Activated CD8-positive, alpha-beta memory T cell treated with anti-CD3 and anti-CD28 coated beads, Interleukin-2, amount 10 ng/mL, durations not matched to agents 7 days and 5 days (primary cell): ENCODE measurements around the gene SLC38A1. TPM values are rescaled to one million over a fixed set of nuclear protein-coding genes. Genes with fewer than 3 reads are reported as not detected.
"Not testable (repeated sequence)": the region's sequence is repeated elsewhere in the genome, so short reads cannot be mapped to it uniquely, and the experiment has no call there.

ENCODE experiments used
- ATAC-seq: fragments of 150-1000 bp; cut with Tn5 transposase; one replicate; pipeline ENCODE4 v1.10.0; 2021; ENCODE audit warnings: moderate library complexity
- CTCF ChIA-PET: fragments of 350-600 bp; sonication (Branson Sonifier 250); formaldehyde crosslinking; loops from one replicate; lab custom pipeline; 2021; ENCODE audit warnings: antibody characterized with exemption; lab: Charles Lee
- DNase-seq: peaks from one replicate; pipeline ENCODE4 v3.0.0-alpha.2; 2020
- H3K27ac Mint-ChIP-seq: one replicate; pipeline ENCODE4 v1.8.0; 2021; ENCODE audit warnings: mild to moderate bottlenecking, mixed read lengths
- H3K27me3 Mint-ChIP-seq: one replicate; pipeline ENCODE4 v1.8.0; 2021; ENCODE audit warnings: mixed read lengths
- H3K36me3 Mint-ChIP-seq: one replicate; pipeline ENCODE4 v1.8.0; 2021; ENCODE audit warnings: mild to moderate bottlenecking, mixed read lengths
- H3K4me1 Mint-ChIP-seq: one replicate; pipeline ENCODE4 v1.8.0; 2021; ENCODE audit warnings: mixed read lengths
- H3K4me3 Mint-ChIP-seq: one replicate; pipeline ENCODE4 v1.8.0; 2021; ENCODE audit warnings: mild to moderate bottlenecking, moderate library complexity, mixed read lengths
- H3K9me3 Mint-ChIP-seq: one replicate; pipeline ENCODE4 v1.8.0; 2022; ENCODE audit warnings: low read depth, mixed read lengths
- total RNA-seq, 2 experiments: library from RNA; stranded (reverse); gene quantifications; one replicate each; pipeline ENCODE4 v1.2.3, GENCODE V29; 2021

The SLC38A1 gene
- total RNA-seq, 2 experiments from 2014 or later, result 149 to 180 TPM

GRCh38 chr12:46179693-46180452 is 89.0 kb downstream of the SLC38A1 start:
- ATAC-seq (no peak), DNase-seq (no peak)
- no peak overlapping the region for H3K4me3 Mint-ChIP-seq
- CTCF ChIA-PET, result interaction anchor here (1.1 kb wide), 1 partner anchor 123 kb away, joined by 3 read pairs; no protein-coding TSS in a partner anchor
- H3K27ac Mint-ChIP-seq, result no peak overlapping the region
- H3K4me1 Mint-ChIP-seq, result peaks cover 15% of the 10 kb centered on the region
- H3K27me3 Mint-ChIP-seq, result no peaks in the 10 kb centered on the region
- no peaks in the 10 kb centered on the region for H3K9me3 Mint-ChIP-seq
- peaks cover 14% of the 10 kb centered on the region for H3K36me3 Mint-ChIP-seq

GRCh38 chr12:46177837-46178608 is 90.8 kb downstream of the SLC38A1 start:
- no peak for DNase-seq
- H3K4me3 Mint-ChIP-seq, result no peak overlapping the region

GRCh38 chr12:46177025-46177424 is 91.8 kb downstream of the SLC38A1 start:
- Mint-ChIP-seq H3K4me3 (no peak overlapping the region), H3K27me3 (no peaks in the 10 kb centered on the region), H3K4me1 (peaks cover 15% of the 10 kb centered on the region), H3K36me3 (peaks cover 2% of the 10 kb centered on the region), H3K27ac (no peak overlapping the region), H3K9me3 (no peaks in the 10 kb centered on the region)
- DNase-seq (no peak), ATAC-seq (no peak)
- CTCF ChIA-PET, result interaction anchor here (1.0 to 1.2 kb wide), 2 partner anchors 9 to 10 kb away, joined by 3 read pairs; no protein-coding TSS in a partner anchor

More at GRCh38 chr12:46177837-46178608, 90.8 kb downstream of the SLC38A1 start:
- CTCF ChIA-PET, result interaction anchor here (1.0 to 1.2 kb wide), 2 partner anchors 9 to 10 kb away, joined by 3 read pairs; no protein-coding TSS in a partner anchor
- no peak overlapping the region for H3K27ac Mint-ChIP-seq
- peak; percentile 36 for ATAC-seq
- H3K9me3 Mint-ChIP-seq, result no peaks in the 10 kb centered on the region
- no peaks in the 10 kb centered on the region for H3K27me3 Mint-ChIP-seq
- H3K4me1 Mint-ChIP-seq, result peaks cover 15% of the 10 kb centered on the region
- peaks cover 4% of the 10 kb centered on the region for H3K36me3 Mint-ChIP-seq

GRCh38 chr12:46174919-46175318 is 93.9 kb downstream of the SLC38A1 start:
- H3K27me3 Mint-ChIP-seq, result no peaks in the 10 kb centered on the region
- DNase-seq (no peak), ATAC-seq (no peak)
- CTCF ChIA-PET, result no interaction called here
- peaks cover under 1% of the 10 kb centered on the region for H3K36me3 Mint-ChIP-seq
- no peak overlapping the region for H3K4me3 Mint-ChIP-seq
- no peak overlapping the region for H3K27ac Mint-ChIP-seq
- H3K9me3 Mint-ChIP-seq, result no peaks in the 10 kb centered on the region
- H3K4me1 Mint-ChIP-seq, result peaks cover 15% of the 10 kb centered on the region

GRCh38 chr12:46174061-46174662 is 94.7 kb downstream of the SLC38A1 start:
- ATAC-seq, result no peak
- Mint-ChIP-seq H3K9me3 (no peaks in the 10 kb centered on the region), H3K4me1 (peaks cover 15% of the 10 kb centered on the region), H3K36me3 (peaks cover 2% of the 10 kb centered on the region), H3K4me3 (no peak overlapping the region), H3K27ac (no peak overlapping the region), H3K27me3 (no peaks in the 10 kb centered on the region)
- no peak for DNase-seq
- CTCF ChIA-PET, result no interaction called here

GRCh38 chr12:46168426-46168825 is 100.4 kb downstream of the SLC38A1 start:
- Mint-ChIP-seq H3K4me3 (no peak overlapping the region), H3K27me3 (no peaks in the 10 kb centered on the region), H3K27ac (no peak overlapping the region), H3K36me3 (peaks cover 4% of the 10 kb centered on the region), H3K4me1 (no peaks in the 10 kb centered on the region), H3K9me3 (peaks cover 2% of the 10 kb centered on the region)
- CTCF ChIA-PET, result interaction anchor here (1.0 kb wide), 1 partner anchor 9 kb away, joined by 3 read pairs; no protein-coding TSS in a partner anchor
- ATAC-seq (no peak), DNase-seq (no peak)

GRCh38 chr12:46167412-46167811 is 101.4 kb downstream of the SLC38A1 start:
- no peak for DNase-seq
- H3K4me3 Mint-ChIP-seq, result no peak overlapping the region
- peaks cover 4% of the 10 kb centered on the region for H3K36me3 Mint-ChIP-seq
- H3K9me3 Mint-ChIP-seq, result peaks cover 2% of the 10 kb centered on the region
- no peaks in the 10 kb centered on the region for H3K27me3 Mint-ChIP-seq
- ATAC-seq, result no peak
- H3K27ac Mint-ChIP-seq, result no peak overlapping the region
- CTCF ChIA-PET, result interaction anchor here (1.0 kb wide), 1 partner anchor 9 kb away, joined by 3 read pairs; no protein-coding TSS in a partner anchor
- H3K4me1 Mint-ChIP-seq, result no peaks in the 10 kb centered on the region

- H3K27me3 Mint-ChIP-seq, result no peaks in the 10 kb centered on the region
- peaks cover 2% of the 10 kb centered on the region for H3K9me3 Mint-ChIP-seq
- no peaks in the 10 kb centered on the region for H3K4me1 Mint-ChIP-seq
- no peak overlapping the region for H3K4me3 Mint-ChIP-seq
- ATAC-seq, result no peak
- CTCF ChIA-PET, result no interaction called here
- H3K36me3 Mint-ChIP-seq, result peaks cover 4% of the 10 kb centered on the region
- H3K27ac Mint-ChIP-seq, result no peak overlapping the region
- DNase-seq, result no peak
These were observed 103.7 kb downstream of the SLC38A1 start for GRCh38 chr12:46165191-46165590.

- CTCF ChIA-PET, result no interaction called here
- H3K27ac Mint-ChIP-seq, result no peak overlapping the region
- no peak overlapping the region for H3K4me3 Mint-ChIP-seq
- DNase-seq (no peak), ATAC-seq (no peak)
- H3K27me3 Mint-ChIP-seq, result no peaks in the 10 kb centered on the region
- no peaks in the 10 kb centered on the region for H3K4me1 Mint-ChIP-seq
- peaks cover 2% of the 10 kb centered on the region for H3K9me3 Mint-ChIP-seq
- peaks cover 2% of the 10 kb centered on the region for H3K36me3 Mint-ChIP-seq
These were observed 104.6 kb downstream of the SLC38A1 start for GRCh38 chr12:46164186-46164761.

GRCh38 chr12:46162549-46163076 is 106.2 kb downstream of the SLC38A1 start:
- CTCF ChIA-PET, result interaction anchor here (1.2 kb wide), 1 partner anchor 140 kb away, joined by 3 read pairs; no protein-coding TSS in a partner anchor
- not testable (repeated sequence) for H3K9me3 Mint-ChIP-seq, H3K27ac Mint-ChIP-seq, H3K27me3 Mint-ChIP-seq, DNase-seq, H3K36me3 Mint-ChIP-seq, ATAC-seq, H3K4me1 Mint-ChIP-seq, H3K4me3 Mint-ChIP-seq

- CTCF ChIA-PET, result interaction anchor here (1.2 to 1.4 kb wide), 2 partner anchors 36 to 142 kb away, joined by 3 read pairs; no protein-coding TSS in a partner anchor
- H3K27me3 Mint-ChIP-seq, result no peaks in the 10 kb centered on the region
- DNase-seq (no peak), ATAC-seq (no peak)
- peaks cover 4% of the 10 kb centered on the region for H3K4me1 Mint-ChIP-seq
- no peak overlapping the region for H3K4me3 Mint-ChIP-seq
- H3K36me3 Mint-ChIP-seq, result peaks cover 7% of the 10 kb centered on the region
- no peak overlapping the region for H3K27ac Mint-ChIP-seq
- peaks cover 9% of the 10 kb centered on the region for H3K9me3 Mint-ChIP-seq
These were observed 107.7 kb downstream of the SLC38A1 start for GRCh38 chr12:46160981-46161690.
